Measurements from ENCODE around the gene TMEM233. TPM values are rescaled to one million over a fixed set of nuclear protein-coding genes. Genes with fewer than 3 reads are reported as not detected.

The TMEM233 gene
- total RNA-seq, 1 experiment from 2014 or later, result 0.28 TPM

DNA sequence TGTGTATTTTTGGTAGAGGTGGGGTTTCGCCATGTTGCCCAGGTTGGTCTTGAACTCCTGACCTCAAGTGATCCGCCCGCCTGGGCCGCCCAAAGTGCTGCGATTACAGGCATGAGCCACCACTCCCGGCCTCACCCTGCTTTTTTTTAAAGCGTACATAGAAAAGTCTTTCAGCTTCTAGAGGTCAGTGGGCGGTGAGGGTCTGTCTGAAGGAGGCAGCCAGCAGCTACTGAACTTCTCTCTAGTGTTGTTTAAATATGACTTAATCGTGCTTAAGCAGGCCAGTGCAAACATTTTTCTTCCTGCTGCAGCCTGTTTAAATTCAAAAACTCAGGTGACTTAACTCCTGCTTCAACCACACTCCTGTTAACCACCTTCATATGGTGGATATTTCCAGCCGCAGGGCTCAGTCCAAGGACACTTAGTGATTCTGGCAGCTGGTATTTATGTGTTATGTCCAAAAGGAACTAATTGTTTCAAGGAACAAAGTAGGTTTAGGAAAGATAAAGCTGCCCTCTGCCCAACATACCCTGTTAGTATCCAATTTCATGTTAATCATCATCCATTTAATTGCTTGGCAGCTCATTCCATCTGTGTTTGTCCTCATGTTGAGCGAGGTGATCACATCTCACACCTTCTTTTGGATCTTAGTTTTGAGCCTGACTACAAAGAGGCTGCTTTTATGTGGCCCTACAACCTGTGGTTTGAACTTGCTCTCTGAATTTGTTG, 76.3 kb downstream of the TMEM233 start (continued):
- TF ChIP-seq, protein P1, sequence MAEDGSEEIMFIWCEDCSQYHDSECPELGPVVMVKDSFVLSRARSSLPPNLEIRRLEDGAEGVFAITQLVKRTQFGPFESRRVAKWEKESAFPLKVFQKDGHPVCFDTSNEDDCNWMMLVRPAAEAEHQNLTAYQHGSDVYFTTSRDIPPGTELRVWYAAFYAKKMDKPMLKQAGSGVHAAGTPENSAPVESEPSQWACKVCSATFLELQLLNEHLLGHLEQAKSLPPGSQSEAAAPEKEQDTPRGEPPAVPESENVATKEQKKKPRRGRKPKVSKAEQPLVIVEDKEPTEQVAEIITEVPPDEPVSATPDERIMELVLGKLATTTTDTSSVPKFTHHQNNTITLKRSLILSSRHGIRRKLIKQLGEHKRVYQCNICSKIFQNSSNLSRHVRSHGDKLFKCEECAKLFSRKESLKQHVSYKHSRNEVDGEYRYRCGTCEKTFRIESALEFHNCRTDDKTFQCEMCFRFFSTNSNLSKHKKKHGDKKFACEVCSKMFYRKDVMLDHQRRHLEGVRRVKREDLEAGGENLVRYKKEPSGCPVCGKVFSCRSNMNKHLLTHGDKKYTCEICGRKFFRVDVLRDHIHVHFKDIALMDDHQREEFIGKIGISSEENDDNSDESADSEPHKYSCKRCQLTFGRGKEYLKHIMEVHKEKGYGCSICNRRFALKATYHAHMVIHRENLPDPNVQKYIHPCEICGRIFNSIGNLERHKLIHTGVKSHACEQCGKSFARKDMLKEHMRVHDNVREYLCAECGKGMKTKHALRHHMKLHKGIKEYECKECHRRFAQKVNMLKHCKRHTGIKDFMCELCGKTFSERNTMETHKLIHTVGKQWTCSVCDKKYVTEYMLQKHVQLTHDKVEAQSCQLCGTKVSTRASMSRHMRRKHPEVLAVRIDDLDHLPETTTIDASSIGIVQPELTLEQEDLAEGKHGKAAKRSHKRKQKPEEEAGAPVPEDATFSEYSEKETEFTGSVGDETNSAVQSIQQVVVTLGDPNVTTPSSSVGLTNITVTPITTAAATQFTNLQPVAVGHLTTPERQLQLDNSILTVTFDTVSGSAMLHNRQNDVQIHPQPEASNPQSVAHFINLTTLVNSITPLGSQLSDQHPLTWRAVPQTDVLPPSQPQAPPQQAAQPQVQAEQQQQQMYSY (CRISPR knock-in tag; IDR thresholded peaks at IDR 0.05), result no peak

GRCh38 chr12:119671070-119671469, 77.5 kb downstream of the TMEM233 start:
- peaks cover 13% of the 10 kb centered on the region for H3K4me1 Mint-ChIP-seq
- POLR2A ChIA-PET, result no interaction called here
- no peak overlapping the region for H3K4me3 Mint-ChIP-seq
- no peaks in the 10 kb centered on the region for H3K9me3 Mint-ChIP-seq
- no peaks in the 10 kb centered on the region for H3K27me3 Mint-ChIP-seq (ENCODE audit: low read depth)
- CTCF ChIA-PET, result no interaction called here
- ATAC-seq, result no peak
- no peak overlapping the region for H3K27ac Mint-ChIP-seq
- H3K36me3 Mint-ChIP-seq, result peaks cover 60% of the 10 kb centered on the region
- no peak for DNase-seq (ENCODE audit: low spot score)
- TF ChIP-seq RORB (CRISPR knock-in tag; IDR thresholded peaks at IDR 0.05), result no peak
- no peak for TF ChIP-seq MAX (CRISPR knock-in tag; IDR thresholded peaks at IDR 0.05)
- TF ChIP-seq, protein P2, sequence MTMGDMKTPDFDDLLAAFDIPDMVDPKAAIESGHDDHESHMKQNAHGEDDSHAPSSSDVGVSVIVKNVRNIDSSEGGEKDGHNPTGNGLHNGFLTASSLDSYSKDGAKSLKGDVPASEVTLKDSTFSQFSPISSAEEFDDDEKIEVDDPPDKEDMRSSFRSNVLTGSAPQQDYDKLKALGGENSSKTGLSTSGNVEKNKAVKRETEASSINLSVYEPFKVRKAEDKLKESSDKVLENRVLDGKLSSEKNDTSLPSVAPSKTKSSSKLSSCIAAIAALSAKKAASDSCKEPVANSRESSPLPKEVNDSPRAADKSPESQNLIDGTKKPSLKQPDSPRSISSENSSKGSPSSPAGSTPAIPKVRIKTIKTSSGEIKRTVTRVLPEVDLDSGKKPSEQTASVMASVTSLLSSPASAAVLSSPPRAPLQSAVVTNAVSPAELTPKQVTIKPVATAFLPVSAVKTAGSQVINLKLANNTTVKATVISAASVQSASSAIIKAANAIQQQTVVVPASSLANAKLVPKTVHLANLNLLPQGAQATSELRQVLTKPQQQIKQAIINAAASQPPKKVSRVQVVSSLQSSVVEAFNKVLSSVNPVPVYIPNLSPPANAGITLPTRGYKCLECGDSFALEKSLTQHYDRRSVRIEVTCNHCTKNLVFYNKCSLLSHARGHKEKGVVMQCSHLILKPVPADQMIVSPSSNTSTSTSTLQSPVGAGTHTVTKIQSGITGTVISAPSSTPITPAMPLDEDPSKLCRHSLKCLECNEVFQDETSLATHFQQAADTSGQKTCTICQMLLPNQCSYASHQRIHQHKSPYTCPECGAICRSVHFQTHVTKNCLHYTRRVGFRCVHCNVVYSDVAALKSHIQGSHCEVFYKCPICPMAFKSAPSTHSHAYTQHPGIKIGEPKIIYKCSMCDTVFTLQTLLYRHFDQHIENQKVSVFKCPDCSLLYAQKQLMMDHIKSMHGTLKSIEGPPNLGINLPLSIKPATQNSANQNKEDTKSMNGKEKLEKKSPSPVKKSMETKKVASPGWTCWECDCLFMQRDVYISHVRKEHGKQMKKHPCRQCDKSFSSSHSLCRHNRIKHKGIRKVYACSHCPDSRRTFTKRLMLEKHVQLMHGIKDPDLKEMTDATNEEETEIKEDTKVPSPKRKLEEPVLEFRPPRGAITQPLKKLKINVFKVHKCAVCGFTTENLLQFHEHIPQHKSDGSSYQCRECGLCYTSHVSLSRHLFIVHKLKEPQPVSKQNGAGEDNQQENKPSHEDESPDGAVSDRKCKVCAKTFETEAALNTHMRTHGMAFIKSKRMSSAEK (CRISPR knock-in tag; IDR thresholded peaks at IDR 0.05; ENCODE audit: borderline replicate concordance), result no peak
- no peak for TF ChIP-seq ZNF263 (CRISPR knock-in tag; IDR thresholded peaks at IDR 0.05; ENCODE audit: low read depth)
- TF ChIP-seq, protein P3, sequence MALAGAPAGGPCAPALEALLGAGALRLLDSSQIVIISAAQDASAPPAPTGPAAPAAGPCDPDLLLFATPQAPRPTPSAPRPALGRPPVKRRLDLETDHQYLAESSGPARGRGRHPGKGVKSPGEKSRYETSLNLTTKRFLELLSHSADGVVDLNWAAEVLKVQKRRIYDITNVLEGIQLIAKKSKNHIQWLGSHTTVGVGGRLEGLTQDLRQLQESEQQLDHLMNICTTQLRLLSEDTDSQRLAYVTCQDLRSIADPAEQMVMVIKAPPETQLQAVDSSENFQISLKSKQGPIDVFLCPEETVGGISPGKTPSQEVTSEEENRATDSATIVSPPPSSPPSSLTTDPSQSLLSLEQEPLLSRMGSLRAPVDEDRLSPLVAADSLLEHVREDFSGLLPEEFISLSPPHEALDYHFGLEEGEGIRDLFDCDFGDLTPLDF (CRISPR knock-in tag; IDR thresholded peaks at IDR 0.05), result no peak
- TF ChIP-seq NFE2L1 (CRISPR knock-in tag; IDR thresholded peaks at IDR 0.05), result no peak
- TF ChIP-seq ZNF232 (CRISPR knock-in tag; IDR thresholded peaks at IDR 0.05), result no peak
- TF ChIP-seq ZNF396 (CRISPR knock-in tag; IDR thresholded peaks at IDR 0.05; ENCODE audit: borderline replicate concordance), result no peak
- TF ChIP-seq, protein P4, sequence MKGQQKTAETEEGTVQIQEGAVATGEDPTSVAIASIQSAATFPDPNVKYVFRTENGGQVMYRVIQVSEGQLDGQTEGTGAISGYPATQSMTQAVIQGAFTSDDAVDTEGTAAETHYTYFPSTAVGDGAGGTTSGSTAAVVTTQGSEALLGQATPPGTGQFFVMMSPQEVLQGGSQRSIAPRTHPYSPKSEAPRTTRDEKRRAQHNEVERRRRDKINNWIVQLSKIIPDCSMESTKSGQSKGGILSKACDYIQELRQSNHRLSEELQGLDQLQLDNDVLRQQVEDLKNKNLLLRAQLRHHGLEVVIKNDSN (CRISPR knock-in tag; IDR thresholded peaks at IDR 0.05), result no peak
- TF ChIP-seq CDX4 (CRISPR knock-in tag; IDR thresholded peaks at IDR 0.05; ENCODE audit: borderline replicate concordance), result no peak

GRCh38 chr12:119672194-119672593, 78.6 kb downstream of the TMEM233 start:
- CTCF ChIA-PET, result no interaction called here
- POLR2A ChIA-PET, result no interaction called here
- Mint-ChIP-seq H3K36me3 (peaks cover 71% of the 10 kb centered on the region), H3K4me3 (no peak overlapping the region), H3K9me3 (no peaks in the 10 kb centered on the region), H3K27ac (no peak overlapping the region), H3K4me1 (peaks cover 10% of the 10 kb centered on the region), H3K27me3 (ENCODE audit: low read depth) (no peaks in the 10 kb centered on the region)
- DNase-seq (ENCODE audit: low spot score) (no peak), ATAC-seq (no peak)
- no peak for TF ChIP-seq KAT7 (CRISPR knock-in tag; IDR thresholded peaks at IDR 0.05; ENCODE audit: borderline replicate concordance)
- no peak for TF ChIP-seq OVOL2 (CRISPR knock-in tag; IDR thresholded peaks at IDR 0.05; ENCODE audit: borderline replicate concordance)
- no peak for TF ChIP-seq ZNF416 (CRISPR knock-in tag; IDR thresholded peaks at IDR 0.05)
- TF ChIP-seq ELF4 (CRISPR knock-in tag; IDR thresholded peaks at IDR 0.05; ENCODE audit: low read depth), result no peak
- TF ChIP-seq, protein P5, sequence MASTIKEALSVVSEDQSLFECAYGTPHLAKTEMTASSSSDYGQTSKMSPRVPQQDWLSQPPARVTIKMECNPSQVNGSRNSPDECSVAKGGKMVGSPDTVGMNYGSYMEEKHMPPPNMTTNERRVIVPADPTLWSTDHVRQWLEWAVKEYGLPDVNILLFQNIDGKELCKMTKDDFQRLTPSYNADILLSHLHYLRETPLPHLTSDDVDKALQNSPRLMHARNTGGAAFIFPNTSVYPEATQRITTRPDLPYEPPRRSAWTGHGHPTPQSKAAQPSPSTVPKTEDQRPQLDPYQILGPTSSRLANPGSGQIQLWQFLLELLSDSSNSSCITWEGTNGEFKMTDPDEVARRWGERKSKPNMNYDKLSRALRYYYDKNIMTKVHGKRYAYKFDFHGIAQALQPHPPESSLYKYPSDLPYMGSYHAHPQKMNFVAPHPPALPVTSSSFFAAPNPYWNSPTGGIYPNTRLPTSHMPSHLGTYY (CRISPR knock-in tag; IDR thresholded peaks at IDR 0.05), result no peak
- TF ChIP-seq ATF2 (CRISPR knock-in tag; IDR thresholded peaks at IDR 0.05; ENCODE audit: borderline replicate concordance, low read depth), result no peak
- no peak for TF ChIP-seq MXD4 (CRISPR knock-in tag; IDR thresholded peaks at IDR 0.05; ENCODE audit: borderline replicate concordance)
